T-helper 17 cell (primary cell): ENCODE results near the gene TTPAL. TPM values are rescaled to one million over a fixed set of nuclear protein-coding genes. Genes with fewer than 3 reads are reported as not detected.

Source experiments
- ATAC-seq: fragments of 150-1000 bp; cut with Tn5 transposase; 2 replicates; pipeline ENCODE4 v1.10.0; 2021; ENCODE audit warnings: mild to moderate bottlenecking, moderate library complexity
- DNase-seq, 3 donors: peaks; one replicate each; pipeline versions ENCODE4 v3.0.0 to v3.0.0-alpha.2; 2020 to 2021
- H3K9me3 ChIP-seq: one replicate; pipeline ENCODE4 v1.7.0; 2013; ENCODE audit warnings: low read length, mild to moderate bottlenecking; ENCODE audit not compliant: control insufficient read depth, poor library complexity, severe bottlenecking
- H3K27ac Mint-ChIP-seq: one replicate; pipeline ENCODE4 v1.8.0; 2022; ENCODE audit warnings: mild to moderate bottlenecking, moderate library complexity, mixed read lengths
- H3K27me3 Mint-ChIP-seq: one replicate; pipeline ENCODE4 v1.8.0; 2022; ENCODE audit warnings: mixed read lengths
- H3K36me3 Mint-ChIP-seq: one replicate; pipeline ENCODE4 v1.8.0; 2022; ENCODE audit warnings: low read depth, mixed read lengths
- H3K4me1 Mint-ChIP-seq: one replicate; pipeline ENCODE4 v1.8.0; 2022; ENCODE audit warnings: mild to moderate bottlenecking, mixed read lengths
- H3K4me3 Mint-ChIP-seq: one replicate; pipeline ENCODE4 v1.8.0; 2022; ENCODE audit warnings: mild to moderate bottlenecking, moderate library complexity, mixed read lengths
- total RNA-seq, 4 donors: library from RNA in 2 of 4; stranded (reverse) in 2 of 4; gene quantifications; one replicate each; pipeline ENCODE4 v1.2.3 and lab custom pipeline; 2022 to 2026

TTPAL gene
- total RNA-seq, 2 donors from 2014 or later = 11.1 to 11.7 TPM

DNA sequence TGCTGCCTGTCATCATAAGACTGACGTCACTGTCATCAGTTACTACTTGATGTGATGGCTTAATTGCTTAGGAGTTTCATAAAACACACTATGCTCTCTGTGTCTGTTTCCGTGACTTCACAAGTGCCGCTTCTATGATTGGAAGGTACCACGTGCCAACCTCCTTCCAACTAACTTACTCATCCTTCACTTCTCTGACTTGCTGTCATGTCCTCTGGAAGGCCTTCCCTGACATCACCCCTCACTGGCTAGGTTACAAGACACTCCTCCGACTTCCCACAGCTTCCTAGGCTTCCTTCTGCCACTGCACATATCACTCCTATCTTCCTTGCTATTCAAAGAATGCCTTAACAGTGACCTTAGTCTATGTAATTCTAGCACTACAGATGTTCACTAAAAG, 25.8 kb downstream of the TTPAL start:
- H3K4me1 Mint-ChIP-seq = peaks cover 14% of the 10 kb centered on the region
- no peak overlapping the region for H3K4me3 Mint-ChIP-seq
- ATAC-seq (no peak), DNase-seq (no peak)
- H3K36me3 Mint-ChIP-seq = peaks cover 20% of the 10 kb centered on the region
- peak overlapping the region; percentile 89 for H3K27ac Mint-ChIP-seq
- no peaks in the 10 kb centered on the region for H3K27me3 Mint-ChIP-seq
- no peaks in the 10 kb centered on the region for H3K9me3 ChIP-seq

DNA sequence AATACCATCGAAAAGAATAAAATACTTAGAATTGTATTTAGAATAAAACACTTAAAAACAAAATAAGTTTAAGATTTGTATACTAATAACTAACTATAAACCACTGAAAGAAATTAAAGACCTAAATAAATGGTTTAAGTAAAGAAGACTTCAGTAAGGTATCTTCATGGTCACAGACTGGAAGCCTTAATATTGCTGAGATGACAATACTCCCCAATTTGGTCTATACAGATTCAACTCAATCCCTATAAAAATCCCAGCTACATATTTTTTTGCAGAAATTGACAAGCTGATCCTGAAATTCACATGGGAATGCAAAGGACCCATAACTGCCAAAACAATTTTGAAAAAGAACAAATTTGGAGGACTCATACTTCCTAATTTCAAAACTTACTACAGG, 27.3 kb downstream of the TTPAL start:
- H3K27me3 Mint-ChIP-seq = no peaks in the 10 kb centered on the region
- no peaks in the 10 kb centered on the region for H3K9me3 ChIP-seq
- H3K4me1 Mint-ChIP-seq = peaks cover 11% of the 10 kb centered on the region
- ATAC-seq (no peak), DNase-seq (no peak)
- H3K27ac Mint-ChIP-seq = no peak overlapping the region
- H3K36me3 Mint-ChIP-seq = peaks cover 20% of the 10 kb centered on the region
- H3K4me3 Mint-ChIP-seq = no peak overlapping the region

GRCh38 chr20:44504402-44505307, 29.0 kb downstream of the TTPAL start:
- H3K36me3 Mint-ChIP-seq = peaks cover 12% of the 10 kb centered on the region
- no peak for DNase-seq
- ATAC-seq = no peak
- no peaks in the 10 kb centered on the region for H3K9me3 ChIP-seq
- no peak overlapping the region for H3K27ac Mint-ChIP-seq
- H3K27me3 Mint-ChIP-seq = no peaks in the 10 kb centered on the region
- H3K4me3 Mint-ChIP-seq = no peak overlapping the region
- peaks cover 3% of the 10 kb centered on the region for H3K4me1 Mint-ChIP-seq

- DNase-seq (no peak), ATAC-seq (no peak)
- H3K36me3 Mint-ChIP-seq = no peaks in the 10 kb centered on the region
- no peaks in the 10 kb centered on the region for H3K27me3 Mint-ChIP-seq
- H3K4me1 Mint-ChIP-seq = peaks cover 11% of the 10 kb centered on the region
- no peaks in the 10 kb centered on the region for H3K9me3 ChIP-seq
- H3K4me3 Mint-ChIP-seq = no peak overlapping the region
- H3K27ac Mint-ChIP-seq = no peak overlapping the region
Measured at GRCh38 chr20:44509762-44510161, 34.1 kb downstream of the TTPAL start.

- no peak for DNase-seq
- Mint-ChIP-seq H3K4me1 (peaks cover 28% of the 10 kb centered on the region), H3K36me3 (no peaks in the 10 kb centered on the region), H3K27ac (peak overlapping the region; percentile 54), H3K27me3 (no peaks in the 10 kb centered on the region), H3K4me3 (peak overlapping the region; percentile 33)
- H3K9me3 ChIP-seq = no peaks in the 10 kb centered on the region
- no peak for ATAC-seq
Measured at GRCh38 chr20:44513871-44514270, 38.2 kb downstream of the TTPAL start.

- no peaks in the 10 kb centered on the region for H3K27me3 Mint-ChIP-seq
- no peak overlapping the region for H3K27ac Mint-ChIP-seq
- H3K4me1 Mint-ChIP-seq = peaks cover 43% of the 10 kb centered on the region
- no peaks in the 10 kb centered on the region for H3K9me3 ChIP-seq
- H3K36me3 Mint-ChIP-seq = peaks cover 5% of the 10 kb centered on the region
- no peak for DNase-seq
- H3K4me3 Mint-ChIP-seq = peak overlapping the region; percentile 15
- no peak for ATAC-seq
Measured at GRCh38 chr20:44516491-44516890, 40.8 kb downstream of the TTPAL start.

- DNase-seq (no peak), ATAC-seq (no peak)
- H3K36me3 Mint-ChIP-seq = peaks cover 5% of the 10 kb centered on the region
- H3K4me3 Mint-ChIP-seq = peak overlapping the region; percentile 43
- peaks cover 46% of the 10 kb centered on the region for H3K4me1 Mint-ChIP-seq
- no peaks in the 10 kb centered on the region for H3K27me3 Mint-ChIP-seq
- H3K27ac Mint-ChIP-seq = peak overlapping the region; percentile 91
- H3K9me3 ChIP-seq = no peaks in the 10 kb centered on the region
Measured at GRCh38 chr20:44517454-44517853, 41.8 kb downstream of the TTPAL start.

- H3K4me1 Mint-ChIP-seq = peaks cover 49% of the 10 kb centered on the region
- no peaks in the 10 kb centered on the region for H3K27me3 Mint-ChIP-seq
- no peak for ATAC-seq
- no peak for DNase-seq
- H3K9me3 ChIP-seq = no peaks in the 10 kb centered on the region
- H3K36me3 Mint-ChIP-seq = peaks cover 5% of the 10 kb centered on the region
- H3K4me3 Mint-ChIP-seq = no peak overlapping the region
- H3K27ac Mint-ChIP-seq = peak overlapping the region; percentile 91
Measured at GRCh38 chr20:44518248-44518647, 42.6 kb downstream of the TTPAL start.

- H3K36me3 Mint-ChIP-seq = peaks cover 5% of the 10 kb centered on the region
- no peaks in the 10 kb centered on the region for H3K27me3 Mint-ChIP-seq
- H3K4me3 Mint-ChIP-seq = peak overlapping the region; percentile 91
- peak overlapping the region; percentile 96 for H3K27ac Mint-ChIP-seq
- ATAC-seq (no peak), DNase-seq (no peak)
- H3K9me3 ChIP-seq = no peaks in the 10 kb centered on the region
- H3K4me1 Mint-ChIP-seq = peaks cover 43% of the 10 kb centered on the region
Measured at GRCh38 chr20:44520881-44521280, 45.2 kb downstream of the TTPAL start.

GRCh38 chr20:44521484-44522481, 46.1 kb downstream of the TTPAL start, which contains the start of gene SERINC3:
TSS of gene SERINC3 (minus strand) at chr20:44522070. CDS start at chr20:44521951, 119 bp downstream.
- ATAC-seq (peak; percentile 96), DNase-seq (peak; percentile 94 to 97 (median 95))
- no peaks in the 10 kb centered on the region for H3K9me3 ChIP-seq
- H3K27me3 Mint-ChIP-seq = no peaks in the 10 kb centered on the region
- peaks cover 43% of the 10 kb centered on the region for H3K4me1 Mint-ChIP-seq
- peaks cover 5% of the 10 kb centered on the region for H3K36me3 Mint-ChIP-seq
- H3K4me3 Mint-ChIP-seq = peak within 1 kb of the TSS; percentile 91
- peak within 1 kb of the TSS; percentile 96 for H3K27ac Mint-ChIP-seq

GRCh38 chr20:44522841-44523240, 47.2 kb downstream of the TTPAL start:
- H3K36me3 Mint-ChIP-seq = peaks cover 5% of the 10 kb centered on the region
- H3K4me3 Mint-ChIP-seq = peak overlapping the region; percentile 91
- DNase-seq = no peak
- no peak for ATAC-seq
- H3K4me1 Mint-ChIP-seq = peaks cover 36% of the 10 kb centered on the region
- H3K9me3 ChIP-seq = no peaks in the 10 kb centered on the region
- no peaks in the 10 kb centered on the region for H3K27me3 Mint-ChIP-seq
- H3K27ac Mint-ChIP-seq = peak overlapping the region; percentile 96

DNA sequence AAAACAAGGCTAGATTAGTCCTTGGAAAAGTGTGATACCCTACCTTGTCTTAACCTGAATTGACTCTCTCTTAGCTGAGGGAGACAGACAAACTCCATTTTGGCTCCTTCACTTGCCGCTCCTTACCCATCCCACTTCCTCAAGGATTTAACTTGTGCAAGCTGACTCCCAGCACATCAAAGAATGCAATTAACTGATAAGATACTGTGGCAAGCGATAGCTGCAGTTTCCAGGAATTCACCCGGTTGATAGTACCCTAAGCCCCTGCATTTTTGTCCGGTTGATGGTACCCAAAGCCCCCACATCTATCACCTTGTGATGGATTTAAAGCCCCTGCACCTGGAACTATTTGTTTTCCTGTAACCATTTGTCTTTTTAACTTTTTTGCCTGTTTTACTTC, 48.1 kb downstream of the TTPAL start:
- peaks cover 34% of the 10 kb centered on the region for H3K4me1 Mint-ChIP-seq
- no peak for ATAC-seq
- no peaks in the 10 kb centered on the region for H3K27me3 Mint-ChIP-seq
- peak overlapping the region; percentile 96 for H3K27ac Mint-ChIP-seq
- no peak overlapping the region for H3K4me3 Mint-ChIP-seq
- no peaks in the 10 kb centered on the region for H3K9me3 ChIP-seq
- peaks cover 5% of the 10 kb centered on the region for H3K36me3 Mint-ChIP-seq
- no peak for DNase-seq

- H3K9me3 ChIP-seq = no peaks in the 10 kb centered on the region
- Mint-ChIP-seq H3K4me3 (no peak overlapping the region), H3K27me3 (no peaks in the 10 kb centered on the region), H3K27ac (no peak overlapping the region), H3K4me1 (peaks cover 18% of the 10 kb centered on the region), H3K36me3 (no peaks in the 10 kb centered on the region)
- ATAC-seq (no peak), DNase-seq (no peak)
Measured at GRCh38 chr20:44526129-44526528, 50.5 kb downstream of the TTPAL start.
